ENCODE results near the gene DENND1A.
"Not testable (repeated sequence)": the region's sequence is repeated elsewhere in the genome, so short reads cannot be mapped to it uniquely, and the experiment has no call there.

The DENND1A gene

DNA sequence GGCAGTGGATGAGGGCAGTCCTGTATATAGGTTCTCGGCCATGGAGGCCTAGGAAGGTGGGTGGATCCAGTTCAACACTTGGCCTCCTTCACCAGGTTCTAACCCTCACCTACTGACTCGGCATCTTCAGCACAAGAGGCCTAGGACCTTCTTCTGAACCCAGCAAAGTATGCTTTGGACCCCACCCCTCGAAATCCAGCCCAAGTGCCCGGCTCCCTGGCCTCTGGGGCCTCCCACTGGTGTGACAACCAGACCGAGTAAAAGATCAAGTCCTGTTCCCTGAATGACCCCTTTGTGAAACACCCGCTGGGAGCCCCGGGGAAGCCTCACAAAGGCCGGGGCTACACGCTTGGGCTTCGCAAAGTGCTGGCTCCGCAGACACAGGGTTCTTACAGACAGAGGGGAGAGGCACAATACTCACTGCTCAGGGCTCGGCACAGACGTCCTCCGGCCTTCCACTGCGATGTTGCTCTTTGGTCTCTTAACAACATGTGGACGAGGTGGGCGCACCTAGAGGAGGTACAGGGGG lies 526.9 kb downstream of the DENND1A start:
- DNase-seq: no peak

DNA sequence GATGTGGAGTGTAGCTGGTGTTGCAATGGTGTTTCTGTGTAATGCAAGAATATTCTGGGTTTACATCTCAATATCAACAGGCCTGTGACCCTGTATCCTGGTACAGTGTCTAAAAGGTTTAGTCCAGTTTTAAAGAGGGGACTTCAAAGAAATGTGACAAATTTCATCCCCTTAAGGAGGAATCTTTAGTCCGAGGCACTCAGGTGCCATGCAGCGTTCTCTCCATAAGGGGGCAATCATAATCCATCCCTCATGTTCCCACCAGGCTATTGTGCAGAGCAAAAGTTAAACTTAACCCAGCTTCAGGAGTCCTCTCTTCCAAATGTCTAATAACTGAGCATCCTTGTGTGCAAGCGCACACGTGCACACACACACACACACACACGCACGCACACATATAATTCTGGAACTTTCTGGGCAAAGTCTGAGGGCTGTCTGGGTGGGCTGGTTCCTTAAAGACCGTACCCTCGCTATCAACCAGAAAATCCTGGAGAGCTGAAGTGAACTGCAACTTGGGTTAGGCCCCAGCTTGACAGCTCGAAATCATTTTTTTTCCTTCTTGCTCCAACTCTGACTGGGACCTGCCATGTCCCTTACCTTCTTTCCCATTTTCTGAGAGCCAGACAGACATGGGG lies 527.9 kb downstream of the DENND1A start:
- no peak for DNase-seq

DNA sequence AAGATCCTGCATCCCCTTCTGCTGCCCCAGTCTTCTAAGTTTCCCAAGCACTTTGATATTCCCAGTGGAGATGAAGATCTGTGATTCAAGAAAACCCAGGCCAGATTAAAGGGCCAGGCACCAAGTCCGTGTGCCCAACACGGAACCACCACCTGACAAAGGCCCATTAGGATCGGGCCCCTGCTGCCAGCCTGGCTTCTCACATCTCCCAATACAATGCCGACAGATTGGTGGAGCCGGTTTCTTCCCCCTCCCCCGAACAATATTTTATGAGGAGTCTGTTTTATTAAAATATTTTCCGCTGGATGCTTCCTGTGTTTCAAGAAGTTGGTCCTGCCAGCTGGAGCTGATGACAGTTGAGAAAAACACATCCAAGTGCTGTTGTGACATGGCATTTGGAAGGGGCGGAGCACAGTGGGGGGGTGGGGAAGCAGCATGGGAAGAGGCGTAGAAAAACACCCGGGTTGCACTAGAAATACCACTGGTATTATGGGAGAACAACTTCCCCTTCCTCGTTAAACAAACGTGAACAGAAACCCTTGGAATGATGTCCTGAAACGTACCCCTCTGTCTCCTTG lies 528.9 kb downstream of the DENND1A start:
- no peak for DNase-seq

DNA sequence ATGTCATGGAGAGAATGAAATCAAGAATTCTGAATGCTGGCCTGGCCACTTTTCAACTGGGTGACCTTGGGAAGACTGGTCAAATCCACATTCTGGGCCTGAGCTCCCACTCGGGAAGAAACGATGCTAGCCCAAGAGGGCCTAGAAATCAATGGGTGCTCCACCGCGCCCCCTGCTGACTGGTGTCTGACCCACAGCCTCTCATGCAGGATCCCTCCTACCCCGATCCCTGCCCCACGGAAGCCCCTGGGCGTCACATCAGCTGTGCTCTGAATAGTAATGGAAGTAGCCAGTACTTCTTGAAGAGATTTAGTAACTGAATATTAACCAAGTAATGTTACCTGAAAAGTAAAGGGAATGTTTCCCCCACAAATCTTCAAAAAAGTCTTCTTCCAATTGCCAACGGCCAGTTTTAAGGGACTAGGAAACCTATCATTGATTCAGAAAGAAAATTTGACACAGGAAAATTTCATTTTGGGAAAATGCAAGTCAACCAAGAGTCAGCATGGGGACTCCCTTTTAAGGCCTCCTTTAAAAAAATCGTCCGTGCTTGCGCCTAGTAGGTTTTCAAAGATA lies 530.0 kb downstream of the DENND1A start:
- no peak for DNase-seq

DNA sequence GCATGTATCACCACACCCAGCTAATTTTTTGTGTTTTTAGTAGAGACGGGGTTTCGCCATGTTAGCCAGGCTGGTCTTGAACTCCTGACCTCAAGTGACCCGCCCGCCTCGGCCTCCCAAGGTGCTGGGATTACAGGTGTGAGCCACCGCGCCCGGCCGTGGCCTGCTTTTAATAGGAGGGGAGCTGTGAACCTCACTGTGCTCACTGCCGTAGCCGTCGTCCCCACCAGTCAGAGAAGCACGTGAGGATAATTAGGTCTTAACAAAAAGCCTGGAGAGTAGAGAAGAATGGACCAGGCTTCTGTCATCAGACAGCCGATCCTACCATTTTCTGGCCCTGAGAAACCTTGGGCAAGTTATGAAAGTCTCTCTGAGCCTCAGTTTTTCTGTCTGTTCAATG lies 531.0 kb downstream of the DENND1A start:
- DNase-seq: not testable (repeated sequence)

DNA sequence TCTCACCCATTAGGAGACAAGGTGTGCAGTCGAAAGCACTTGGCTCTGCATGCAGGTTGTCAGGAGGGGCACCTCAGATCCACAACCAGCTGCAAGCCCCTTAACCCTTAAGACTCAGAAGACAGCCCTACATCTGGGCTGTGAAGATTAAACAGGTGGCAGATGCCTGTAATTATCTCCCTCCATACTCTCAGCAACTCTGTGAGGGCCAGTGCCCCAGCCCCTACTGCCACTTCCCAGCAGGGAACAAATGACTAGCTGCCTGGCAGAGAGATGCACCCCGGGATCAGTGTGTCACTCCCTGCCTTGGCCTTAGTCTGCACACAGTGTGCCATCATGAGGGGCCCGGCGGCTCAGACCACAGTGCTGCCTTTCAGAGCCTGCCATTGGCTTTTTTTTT lies 532.0 kb downstream of the DENND1A start:
- no peak for DNase-seq

DNA sequence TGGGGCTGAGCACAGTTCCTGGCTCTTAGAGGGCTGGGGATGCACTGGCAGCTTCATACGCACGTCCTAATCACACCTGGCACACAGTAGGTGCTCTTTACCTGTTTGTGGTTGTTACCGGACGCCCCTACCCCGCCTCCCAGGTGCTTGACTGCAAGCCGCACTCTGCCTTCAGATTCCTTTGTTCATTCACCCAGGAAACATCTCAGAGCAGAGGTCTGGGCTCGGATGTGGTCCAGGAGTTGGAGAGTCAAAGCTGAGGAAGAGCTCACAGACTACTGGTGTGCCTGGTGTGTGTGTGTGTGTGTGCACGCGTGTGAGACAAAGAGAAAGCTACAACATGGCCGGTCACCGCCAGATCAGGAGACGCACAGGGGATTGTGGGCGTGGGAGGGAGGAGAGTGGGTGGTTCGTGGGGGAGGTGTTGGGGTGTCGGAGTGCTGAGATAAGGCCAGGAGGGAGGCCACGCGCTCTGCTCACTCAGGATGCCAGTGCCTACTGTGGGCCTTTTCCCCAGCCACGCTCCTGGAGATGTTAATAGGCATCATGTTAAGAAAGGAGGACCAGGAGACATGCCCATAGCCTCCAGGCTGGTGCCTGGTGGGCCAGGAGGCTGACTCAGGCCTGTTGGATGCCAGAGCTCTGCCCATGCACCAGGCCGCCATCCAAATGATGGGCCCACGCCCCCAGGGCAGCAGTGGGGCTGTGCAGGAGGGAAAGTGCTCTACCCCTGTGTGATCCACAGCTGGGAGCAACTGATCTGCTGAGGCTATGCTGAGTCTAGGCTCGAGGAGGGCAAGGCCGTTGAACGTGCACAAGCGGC lies 534.0 kb downstream of the DENND1A start:
- DNase-seq: no peak

DNA sequence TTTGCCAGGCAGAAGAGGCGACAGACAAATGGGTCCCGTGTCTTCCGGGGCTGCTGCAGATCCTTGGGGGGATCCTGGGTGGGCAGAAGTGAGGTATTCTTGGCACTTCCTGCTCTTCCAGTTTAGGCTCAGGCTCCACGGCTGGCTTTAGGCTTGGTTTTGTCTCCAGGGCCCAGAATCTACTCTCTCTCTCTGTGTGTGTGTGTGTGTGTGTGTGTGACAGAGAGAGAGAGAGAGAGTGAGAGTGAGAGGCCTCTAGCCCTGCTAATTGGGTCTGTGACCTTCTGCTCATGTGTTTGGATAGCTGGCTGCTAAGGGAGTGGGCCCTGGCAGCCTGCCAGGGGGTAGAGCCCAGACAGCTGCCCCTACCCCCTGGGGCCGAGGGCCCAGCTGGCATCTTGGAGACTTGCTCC lies 534.6 kb downstream of the DENND1A start:
- DNase-seq: no peak

DNA sequence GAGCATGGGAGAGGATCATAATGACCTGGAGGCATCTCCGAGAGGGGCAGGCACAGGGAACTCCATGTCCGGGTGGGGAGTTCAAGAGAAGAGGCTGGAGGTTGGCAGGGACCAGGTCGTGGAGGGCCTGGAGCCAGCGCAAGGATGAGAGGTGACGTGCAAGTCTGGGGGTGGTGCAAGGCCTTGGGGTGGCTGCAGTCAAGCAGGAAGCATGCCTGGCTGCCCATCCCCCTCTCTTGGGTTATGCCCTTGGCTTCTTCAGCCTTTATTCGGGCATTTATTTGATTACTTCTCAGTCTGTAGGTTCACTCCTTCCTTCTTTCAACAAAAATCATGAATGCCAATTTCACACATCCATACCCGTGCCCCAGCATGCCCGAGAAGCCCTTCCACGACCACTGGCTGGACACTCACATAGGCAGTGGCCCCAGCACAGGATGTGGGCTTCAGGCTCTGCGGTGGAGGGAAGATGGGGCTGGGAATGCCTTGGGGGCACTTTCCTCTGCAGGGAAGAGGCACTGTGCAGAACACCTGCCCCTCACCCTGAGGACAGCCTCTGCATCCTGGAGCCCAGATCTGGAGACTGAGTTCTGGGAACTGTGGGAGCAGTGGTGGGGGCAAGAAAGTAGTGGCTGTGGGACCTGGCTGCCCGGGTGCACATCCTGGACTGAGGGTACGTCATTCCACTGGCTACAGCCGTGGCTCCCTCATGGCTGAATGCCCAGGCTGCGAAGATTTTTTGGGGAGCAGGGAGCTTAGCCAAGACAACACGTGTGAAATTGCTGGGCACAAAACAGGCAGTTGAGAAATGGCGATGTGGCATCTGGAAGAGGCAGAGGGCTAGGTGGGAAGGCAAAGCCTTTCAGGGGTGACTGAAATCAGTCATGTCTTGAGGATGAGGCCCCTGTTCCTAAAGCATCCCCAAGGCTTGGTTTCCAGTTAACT lies 535.4 kb downstream of the DENND1A start:
- no peak for DNase-seq

DNA sequence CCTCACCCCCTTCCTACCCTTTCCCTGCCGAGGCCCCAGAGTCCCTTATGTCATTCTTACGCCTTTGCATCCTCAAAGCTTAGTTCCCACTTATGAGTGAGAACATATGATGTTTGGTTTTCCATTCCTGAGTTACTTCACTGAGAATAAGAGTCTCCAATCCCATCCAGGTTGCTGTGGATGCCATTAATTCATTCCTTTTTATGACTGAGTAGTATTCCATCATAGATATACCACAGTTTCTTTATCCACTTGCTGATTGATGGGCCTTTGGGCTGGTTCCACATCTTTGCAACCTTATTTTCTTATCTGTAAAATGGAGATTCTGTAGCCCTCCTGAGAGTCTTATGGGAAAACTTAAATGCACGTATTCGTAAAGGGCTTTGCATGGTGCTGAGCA lies 537.1 kb downstream of the DENND1A start:
- DNase-seq: no peak

DNA sequence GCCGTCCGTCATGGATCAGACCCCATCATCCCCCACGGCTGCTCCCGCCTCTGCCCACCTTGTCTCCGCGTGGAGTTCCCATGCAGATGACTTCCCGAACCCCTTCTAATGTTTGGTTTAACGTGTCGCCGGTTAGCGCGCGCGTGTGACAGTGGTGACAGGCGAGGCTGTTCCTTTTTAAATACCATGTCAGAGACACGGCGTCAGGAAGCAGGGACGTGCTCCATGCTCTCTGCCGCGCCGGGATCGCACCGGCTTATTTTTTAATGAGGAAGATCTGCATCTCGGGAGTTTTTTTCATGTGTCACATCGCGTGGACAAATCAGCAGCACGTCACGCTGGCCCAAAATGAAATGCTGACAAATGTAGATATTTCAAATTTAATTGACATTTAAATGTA lies 538.0 kb downstream of the DENND1A start:
- DNase-seq: no peak

DNA sequence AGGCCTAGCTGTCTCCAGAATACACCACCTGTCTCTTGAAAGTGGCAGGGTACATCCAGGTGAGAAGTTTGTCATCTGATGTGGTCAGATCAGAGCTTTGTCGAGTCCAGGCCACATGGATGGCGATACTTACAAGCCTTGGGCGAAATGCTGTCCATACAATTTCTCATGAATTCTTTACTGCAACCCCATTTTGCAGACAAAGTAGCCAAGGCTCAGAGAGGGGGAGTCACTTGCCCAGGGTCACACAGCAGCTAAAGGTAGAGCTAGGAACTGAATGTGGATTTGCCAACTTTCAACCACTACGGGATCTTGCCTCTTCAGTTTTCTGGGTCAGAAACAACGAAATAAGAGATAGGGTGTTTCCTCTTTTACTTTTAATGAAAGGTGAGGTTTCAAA lies 538.7 kb downstream of the DENND1A start:
- no peak for DNase-seq

DNA sequence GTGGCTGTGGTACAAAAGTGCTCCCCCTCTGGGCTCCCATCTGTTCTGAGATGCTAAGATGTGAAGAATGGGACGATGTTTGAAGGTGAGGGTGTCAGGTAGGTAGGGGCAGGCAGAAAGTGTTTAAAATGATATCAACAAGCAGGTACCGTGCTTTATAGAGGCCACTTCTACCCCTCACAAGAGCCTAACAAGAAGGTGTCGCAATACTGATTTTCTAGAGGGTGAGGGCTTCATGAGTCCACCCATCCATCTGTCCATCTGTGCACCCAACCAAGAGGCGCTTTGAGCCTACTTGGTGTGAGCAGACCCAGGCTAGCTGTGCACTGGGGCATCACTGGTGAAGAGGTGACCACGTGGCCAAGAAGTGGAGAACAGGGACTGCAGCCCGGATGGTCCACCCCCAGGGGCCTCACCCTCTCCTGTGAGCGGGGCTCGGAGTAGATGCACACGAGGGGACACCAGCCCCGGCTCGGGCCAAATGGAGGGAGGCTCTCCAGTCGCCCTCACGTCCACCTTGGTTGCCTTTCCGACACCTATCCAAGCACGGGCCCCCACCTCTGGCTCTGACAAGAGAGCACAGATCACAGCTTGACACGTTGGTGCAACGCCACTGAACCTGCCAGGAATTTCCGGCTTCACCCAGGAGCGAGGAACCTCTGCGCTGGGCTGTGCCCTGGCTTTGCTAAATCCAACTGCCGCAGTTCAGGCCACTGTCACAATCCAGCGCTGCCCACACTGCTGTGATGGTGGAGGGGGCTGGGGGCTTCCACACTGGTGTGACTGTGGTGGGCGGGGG lies 539.4 kb downstream of the DENND1A start:
- no peak for DNase-seq

DNA sequence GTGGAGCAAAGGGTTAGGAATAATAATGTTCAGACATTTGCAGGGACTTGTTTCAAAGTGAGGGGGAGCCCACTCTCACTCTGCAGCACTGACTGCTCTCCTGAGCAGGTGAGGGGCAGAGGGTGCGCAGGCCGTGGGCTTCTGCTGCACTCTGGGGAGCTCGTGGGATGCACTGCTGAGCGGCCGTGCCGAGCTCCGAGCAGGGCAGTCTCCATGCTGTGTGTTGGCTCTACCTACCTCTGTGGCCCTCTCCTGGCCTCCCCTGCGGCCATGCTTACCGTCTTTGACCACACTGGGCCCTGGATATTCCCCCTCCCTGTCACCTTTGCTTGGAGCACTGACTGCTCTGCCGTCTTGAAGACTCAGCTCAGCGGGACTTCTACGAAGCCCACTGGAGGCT lies 540.2 kb downstream of the DENND1A start:
- no peak for DNase-seq

DNA sequence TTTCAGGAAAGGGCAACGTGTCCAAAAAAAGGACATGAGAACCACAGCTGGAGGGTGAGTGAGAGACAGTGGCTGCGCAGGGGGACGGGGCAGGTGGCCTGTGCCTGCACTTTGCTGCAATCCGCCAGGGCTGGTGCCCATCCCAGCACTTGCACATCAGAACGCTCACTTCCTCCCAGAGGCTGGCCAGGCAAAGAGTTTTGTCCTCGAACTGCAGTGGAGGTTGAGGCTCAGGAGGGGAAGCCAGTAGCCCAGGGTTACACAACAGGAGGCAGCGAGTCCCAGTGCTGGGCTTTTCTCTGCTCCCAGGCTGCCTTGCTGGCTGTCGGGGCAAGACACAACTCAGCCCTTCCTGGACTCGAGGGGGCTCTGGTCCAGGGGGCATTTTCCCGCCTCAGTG lies 540.9 kb downstream of the DENND1A start:
- DNase-seq: no peak

DNA sequence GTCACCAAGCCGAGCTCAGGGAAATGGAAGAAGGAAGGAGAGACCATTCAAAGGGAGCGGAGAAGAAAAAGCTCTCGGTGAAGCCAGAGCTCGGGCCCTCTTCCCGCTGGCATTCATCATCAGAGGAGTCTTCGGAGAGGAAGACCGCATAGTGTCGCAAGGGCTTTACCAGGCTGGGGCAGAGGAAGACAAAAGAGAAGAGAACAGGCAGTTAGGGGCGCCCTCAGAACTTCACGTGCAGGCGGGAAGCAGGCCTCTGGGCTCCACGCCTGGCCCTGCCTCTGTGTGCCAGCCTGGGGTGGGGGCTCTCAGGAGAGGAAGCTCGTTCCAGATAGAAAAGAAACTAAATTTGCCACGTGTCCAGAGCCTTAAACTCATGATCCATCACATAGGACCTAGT lies 542.2 kb downstream of the DENND1A start:
- no peak for DNase-seq

DNA sequence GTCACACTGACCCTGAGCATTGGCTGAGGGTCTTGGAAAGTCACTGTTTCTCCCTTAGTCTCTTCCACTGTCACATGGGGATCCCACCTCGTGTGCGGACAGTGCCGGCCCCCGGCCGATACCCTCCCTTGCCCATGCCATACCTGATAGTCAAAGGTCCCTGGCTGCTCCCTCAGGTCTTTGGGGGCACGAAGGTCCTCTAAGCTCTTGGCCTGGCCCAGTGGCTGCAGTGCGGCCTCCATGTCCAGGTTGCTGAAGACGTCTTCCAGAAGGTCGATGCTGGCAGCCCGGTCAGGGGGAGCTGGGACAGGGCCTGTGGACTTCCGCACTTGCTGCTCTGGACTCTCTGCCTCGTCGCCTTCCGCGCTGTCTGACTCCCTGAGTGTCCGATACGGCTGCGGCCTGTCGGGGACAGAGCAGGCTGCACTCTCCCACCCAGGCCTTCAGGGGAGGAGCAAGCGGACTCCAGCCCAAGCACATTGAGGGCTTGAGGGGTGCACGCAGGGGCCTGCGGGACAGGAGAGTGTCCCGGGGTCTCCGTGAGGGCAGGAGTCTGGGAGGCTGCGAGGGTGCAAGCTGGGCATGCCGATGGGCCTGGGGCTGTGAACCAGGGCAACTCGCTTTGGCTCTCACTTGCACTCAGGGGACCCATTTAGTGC lies 546.3 kb downstream of the DENND1A start:
- DNase-seq: no peak

DNA sequence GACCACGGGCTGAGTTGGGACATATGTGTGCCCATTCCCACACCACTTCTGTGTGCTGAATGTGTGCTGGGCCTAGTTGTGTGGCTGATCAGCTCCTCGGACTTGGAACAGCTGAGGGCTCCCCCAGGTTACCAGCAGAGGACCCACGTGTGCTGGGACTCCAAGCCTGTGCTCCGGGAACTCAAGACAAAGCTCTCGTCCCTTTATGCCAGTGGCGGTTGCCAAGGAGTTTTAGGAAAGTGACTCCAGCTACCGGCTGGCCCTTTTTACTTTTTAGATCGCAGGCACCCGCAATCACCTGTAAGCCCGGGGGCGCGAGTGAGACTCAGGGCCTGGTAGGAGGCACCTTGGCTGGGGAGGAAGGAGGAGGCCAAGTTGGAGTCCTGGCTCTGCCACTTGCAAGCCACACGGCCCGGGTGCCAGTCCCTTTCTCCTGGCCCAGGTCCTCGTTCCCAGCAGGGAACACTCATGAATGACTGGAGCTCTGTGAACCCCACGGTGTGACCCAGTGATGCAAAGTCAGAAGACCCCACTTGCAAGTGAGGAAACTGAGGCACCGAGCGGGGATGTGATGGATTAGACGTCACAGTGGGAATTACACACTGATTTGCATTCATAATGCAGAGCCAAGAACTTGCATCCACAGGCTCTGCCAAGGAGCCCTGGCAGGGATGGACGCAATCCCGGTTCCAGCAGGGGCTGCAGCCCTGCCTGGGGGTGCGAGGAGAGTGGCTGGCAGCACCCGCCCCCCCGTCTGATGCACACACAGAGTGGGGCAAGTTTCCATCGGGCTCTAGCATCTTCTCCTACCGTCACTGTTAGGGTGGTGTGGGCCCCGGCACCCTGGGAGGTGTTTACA lies 547.0 kb downstream of the DENND1A start:
- DNase-seq: no peak

DNA sequence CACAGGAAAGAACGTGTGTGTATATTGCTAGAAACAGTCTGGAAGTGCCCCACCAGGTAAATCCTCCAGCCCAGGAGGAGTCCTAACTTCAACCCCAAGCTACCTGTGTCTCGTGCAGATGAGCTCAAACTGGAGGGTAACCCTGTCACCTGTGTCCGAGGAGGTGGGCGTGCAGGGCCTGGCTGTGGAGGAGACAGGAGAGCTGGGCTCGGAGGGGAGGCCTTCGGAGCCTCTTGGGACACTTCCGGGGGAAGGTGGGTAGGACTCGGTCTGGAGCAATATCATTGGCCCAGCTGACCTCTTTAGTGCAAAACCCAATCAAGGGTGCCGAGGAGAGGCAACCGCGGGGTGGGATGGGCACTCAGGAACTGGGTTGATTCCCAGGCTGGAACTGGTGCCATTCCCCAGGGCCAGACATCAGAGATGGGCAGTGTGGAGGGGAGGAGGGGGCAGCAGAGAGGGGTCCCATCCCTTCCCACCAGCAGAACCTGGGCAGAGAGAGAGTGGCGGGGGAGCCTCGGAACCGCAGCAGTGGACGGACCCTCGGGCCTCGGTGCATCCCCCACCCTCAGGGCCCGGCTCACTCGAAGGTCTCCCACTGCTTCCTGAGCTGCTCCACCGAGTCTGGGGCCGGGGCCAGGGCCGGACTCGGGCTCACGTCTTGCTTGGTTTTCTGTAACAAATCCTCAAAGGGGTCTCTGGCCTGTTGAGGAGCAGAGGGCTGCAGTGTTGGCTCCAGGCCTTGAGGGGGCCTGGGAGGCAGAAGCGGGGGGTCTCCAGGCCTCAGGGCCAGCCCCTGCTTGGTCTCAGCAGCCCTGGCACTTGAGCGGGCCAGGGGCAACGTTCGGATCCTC lies 548.8 kb downstream of the DENND1A start:
- no peak for DNase-seq
